Measurements from ENCODE around the gene ZNF710.
"Not testable (repeated sequence)": the region's sequence is repeated elsewhere in the genome, so short reads cannot be mapped to it uniquely, and the experiment has no call there.

The ZNF710 gene

GRCh38 chr15:89967881-89968280 lies 33.2 kb upstream of the ZNF710 start:
- no peak for DNase-seq (ENCODE audit: low read depth)
- no peak for TF ChIP-seq CTCF (IDR thresholded peaks at IDR 0.05; ENCODE audit: insufficient read depth, low read depth, low read length, missing control alignments)
- no peak overlapping the region for H3K4me3 ChIP-seq (ENCODE audit: low read depth, low read length)

- peak; percentile 85 for TF ChIP-seq CTCF (IDR thresholded peaks at IDR 0.05; ENCODE audit: insufficient read depth, low read depth, low read length, missing control alignments)
- no peak overlapping the region for H3K4me3 ChIP-seq (ENCODE audit: low read depth, low read length)
- DNase-seq (ENCODE audit: low read depth): peak; percentile 78
These were observed 29.5 kb upstream of the ZNF710 start for GRCh38 chr15:89971592-89971997.

- DNase-seq (ENCODE audit: low read depth): no peak
- no peak for TF ChIP-seq CTCF (IDR thresholded peaks at IDR 0.05; ENCODE audit: insufficient read depth, low read depth, low read length, missing control alignments)
These were observed 29.0 kb upstream of the ZNF710 start for GRCh38 chr15:89972085-89972484.

GRCh38 chr15:89975482-89976245 lies 25.5 kb upstream of the ZNF710 start:
- DNase-seq (ENCODE audit: low read depth): no peak
- no peak for TF ChIP-seq CTCF (IDR thresholded peaks at IDR 0.05; ENCODE audit: insufficient read depth, low read depth, low read length, missing control alignments)
- H3K4me3 ChIP-seq (ENCODE audit: low read depth, low read length): no peak overlapping the region

More at GRCh38 chr15:89972085-89972484, 29.0 kb upstream of the ZNF710 start:
- no peak overlapping the region for H3K4me3 ChIP-seq (ENCODE audit: low read depth, low read length)

- TF ChIP-seq CTCF (IDR thresholded peaks at IDR 0.05; ENCODE audit: insufficient read depth, low read depth, low read length, missing control alignments): no peak
- no peak overlapping the region for H3K4me3 ChIP-seq (ENCODE audit: low read depth, low read length)
- no peak for DNase-seq (ENCODE audit: low read depth)
These were observed 24.9 kb upstream of the ZNF710 start for GRCh38 chr15:89976246-89976600.

GRCh38 chr15:89977836-89978235 lies 23.3 kb upstream of the ZNF710 start:
- DNase-seq (ENCODE audit: low read depth): not testable (repeated sequence)

GRCh38 chr15:89978914-89979313 lies 22.2 kb upstream of the ZNF710 start:
- DNase-seq (ENCODE audit: low read depth): no peak
- no peak overlapping the region for H3K4me3 ChIP-seq (ENCODE audit: low read depth, low read length)
- TF ChIP-seq CTCF (IDR thresholded peaks at IDR 0.05; ENCODE audit: insufficient read depth, low read depth, low read length, missing control alignments): no peak

More at GRCh38 chr15:89977836-89978235, 23.3 kb upstream of the ZNF710 start:
- H3K4me3 ChIP-seq (ENCODE audit: low read depth, low read length): not testable (repeated sequence)
